CD4-positive, alpha-beta T cell treated with Interleukin-4 for 4 hours (primary cell): ENCODE data around the gene ATP11B.

Experiments
- DNase-seq: peaks from one replicate; pipeline ENCODE4 v3.0.0-alpha.2; 2020

ATP11B gene

GRCh38 chr3:182913889-182914288, 120.6 kb downstream of the ATP11B start:
- DNase-seq = peak; percentile 57

- DNase-seq = no peak
Measured at GRCh38 chr3:182914341-182914740, 121.0 kb downstream of the ATP11B start.

GRCh38 chr3:182917134-182917533, 123.8 kb downstream of the ATP11B start:
- no peak for DNase-seq

- no peak for DNase-seq
Measured at GRCh38 chr3:182919866-182920357, 126.6 kb downstream of the ATP11B start.

- no peak for DNase-seq
Measured at GRCh38 chr3:182920515-182921084, 127.3 kb downstream of the ATP11B start.

GRCh38 chr3:182921665-182922355, 128.5 kb downstream of the ATP11B start:
- DNase-seq = no peak

GRCh38 chr3:182925330-182925943, 132.1 kb downstream of the ATP11B start:
- no peak for DNase-seq

- no peak for DNase-seq
Measured at GRCh38 chr3:182925944-182926337, 132.6 kb downstream of the ATP11B start.

GRCh38 chr3:182935803-182936202, 142.5 kb downstream of the ATP11B start:
- no peak for DNase-seq

- DNase-seq = no peak
Measured at GRCh38 chr3:182936239-182936917, 143.1 kb downstream of the ATP11B start.

GRCh38 chr3:182936918-182937285, 143.6 kb downstream of the ATP11B start:
- no peak for DNase-seq

- DNase-seq = peak; percentile 18
Measured at GRCh38 chr3:182937293-182938051, 144.2 kb downstream of the ATP11B start.

- DNase-seq = no peak
Measured at GRCh38 chr3:182940266-182940808, 147.0 kb downstream of the ATP11B start.

GRCh38 chr3:182941719-182942118, 148.4 kb downstream of the ATP11B start:
- DNase-seq = no peak

GRCh38 chr3:182947888-182948287, 154.6 kb downstream of the ATP11B start:
- no peak for DNase-seq

- DNase-seq = no peak
Measured at GRCh38 chr3:182948305-182948704, 155.0 kb downstream of the ATP11B start.

- DNase-seq = no peak
Measured at GRCh38 chr3:182949688-182950087, 156.4 kb downstream of the ATP11B start.

GRCh38 chr3:182954553-182955235, 161.4 kb downstream of the ATP11B start:
- DNase-seq = no peak

- no peak for DNase-seq
Measured at GRCh38 chr3:182957226-182957625, 163.9 kb downstream of the ATP11B start.

- DNase-seq = no peak
Measured at GRCh38 chr3:182957676-182958266, 164.5 kb downstream of the ATP11B start.
